HG03457 (cell line): Measurements from ENCODE around the gene ACR.

ENCODE experiments used
- ATAC-seq: cut with Tn5 transposase; IDR thresholded peaks from one replicate; pipeline ENCODE4 v1.9.1; 2021; ENCODE audit warnings: moderate number of reproducible peaks; ENCODE audit not compliant: unreplicated experiment

ACR gene

DNA sequence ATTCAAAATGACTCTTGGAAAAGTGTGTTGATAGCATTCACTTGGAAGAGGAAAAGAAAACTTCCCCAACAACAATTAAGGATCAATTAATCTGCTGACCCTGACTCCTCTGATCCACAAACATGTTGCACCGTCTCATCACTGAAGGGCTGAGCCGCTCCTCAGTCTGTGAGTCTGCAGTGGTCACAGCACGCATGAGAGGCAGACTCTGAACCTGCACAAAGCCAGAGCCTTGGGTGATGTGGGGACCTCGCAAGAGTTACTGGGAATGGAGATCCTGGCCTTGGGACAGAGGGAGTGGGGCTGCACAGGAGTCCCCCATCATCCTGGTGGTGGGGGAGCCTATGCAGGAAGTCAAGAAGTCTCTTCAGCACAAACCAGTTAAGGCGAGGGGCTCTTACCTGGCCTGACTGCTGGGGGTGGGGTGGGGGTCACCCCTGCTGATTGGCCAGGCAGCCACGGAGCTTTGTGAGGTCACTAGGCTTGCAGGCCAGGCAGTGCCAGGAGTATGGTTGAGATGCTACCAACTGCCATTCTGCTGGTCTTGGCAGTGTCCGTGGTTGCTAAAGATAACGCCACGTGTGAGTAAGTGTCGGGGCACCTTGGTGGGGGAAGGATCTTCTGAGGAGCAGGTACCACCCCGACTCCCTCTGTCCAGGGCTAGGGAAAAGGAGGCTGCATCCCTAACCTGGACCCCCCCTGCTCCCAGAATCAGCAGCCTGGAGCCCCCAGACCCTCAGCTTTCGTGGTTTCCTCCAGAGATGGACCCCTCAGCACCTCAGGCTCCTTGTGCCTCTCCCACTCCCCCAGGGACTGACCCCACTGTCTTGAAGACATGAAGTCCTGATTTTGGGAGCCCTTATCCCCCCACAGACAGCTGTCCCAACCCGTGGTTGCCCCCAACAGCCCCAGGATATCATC is at the start of gene ACR:
Gene ACR, plus strand, starts transcription at position 477 of the 921 bp plus-strand sequence. Its CDS starts 32 bp downstream, at position 509.
- no peak for ATAC-seq

DNA sequence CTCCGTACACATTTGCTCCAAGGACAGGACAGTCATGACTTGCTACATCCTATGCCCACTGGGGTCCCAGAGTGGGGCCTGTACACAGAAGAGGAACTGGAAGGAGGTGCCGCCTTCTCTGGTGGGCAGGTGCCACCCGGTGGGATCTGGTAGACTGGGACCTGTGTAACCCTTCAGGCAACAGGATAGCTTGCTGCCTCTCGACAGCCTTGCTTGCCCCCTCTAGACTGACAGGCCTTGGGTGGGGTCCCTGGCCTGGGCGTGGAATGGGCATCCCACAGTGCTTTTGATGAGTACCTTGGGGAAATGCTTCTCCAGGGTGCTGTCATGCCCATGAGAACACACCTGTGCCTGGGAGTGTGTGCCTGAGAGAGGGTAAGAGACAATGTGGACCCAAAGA is 49.6 kb upstream of the ACR start:
- ATAC-seq: no peak

DNA sequence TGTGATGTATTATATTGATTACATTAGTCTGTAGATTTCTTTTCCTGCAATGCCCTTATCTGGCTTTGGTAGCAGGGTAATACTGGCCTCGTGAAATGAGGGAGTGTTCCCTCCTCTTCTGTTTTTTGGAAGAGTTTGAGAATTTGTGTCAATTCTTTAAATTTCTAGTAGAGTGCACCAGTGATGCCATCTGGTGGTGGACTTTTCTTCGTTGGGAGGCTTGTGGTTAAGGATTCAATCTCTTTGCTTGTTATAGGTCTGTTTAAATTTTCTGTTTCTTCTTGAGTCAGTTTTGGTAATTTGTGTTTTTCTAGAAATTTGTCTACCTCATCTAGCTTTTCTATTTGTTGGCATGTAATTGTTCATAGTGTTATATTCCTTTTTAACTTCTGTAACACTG is 46.5 kb upstream of the ACR start:
- no peak for ATAC-seq

DNA sequence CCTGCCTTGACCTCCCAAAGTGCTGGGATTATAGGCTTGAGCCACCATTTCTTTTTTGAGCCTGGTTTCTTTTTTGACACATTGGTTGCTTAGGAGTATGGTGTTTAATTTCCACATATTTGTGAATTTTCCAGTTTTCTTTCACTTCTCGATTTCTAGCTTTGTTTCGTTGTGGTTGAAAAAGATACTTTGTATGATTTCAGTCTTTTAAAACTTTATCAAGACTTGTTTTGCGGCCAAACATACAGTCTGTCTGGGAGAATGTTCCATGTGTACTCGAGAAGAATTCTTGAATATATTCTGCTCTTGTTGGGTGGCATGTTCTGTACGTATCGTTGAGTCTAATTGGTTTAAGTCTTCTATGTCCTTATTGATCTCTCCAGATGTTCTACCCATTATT is 44.5 kb upstream of the ACR start:
- ATAC-seq: no peak

DNA sequence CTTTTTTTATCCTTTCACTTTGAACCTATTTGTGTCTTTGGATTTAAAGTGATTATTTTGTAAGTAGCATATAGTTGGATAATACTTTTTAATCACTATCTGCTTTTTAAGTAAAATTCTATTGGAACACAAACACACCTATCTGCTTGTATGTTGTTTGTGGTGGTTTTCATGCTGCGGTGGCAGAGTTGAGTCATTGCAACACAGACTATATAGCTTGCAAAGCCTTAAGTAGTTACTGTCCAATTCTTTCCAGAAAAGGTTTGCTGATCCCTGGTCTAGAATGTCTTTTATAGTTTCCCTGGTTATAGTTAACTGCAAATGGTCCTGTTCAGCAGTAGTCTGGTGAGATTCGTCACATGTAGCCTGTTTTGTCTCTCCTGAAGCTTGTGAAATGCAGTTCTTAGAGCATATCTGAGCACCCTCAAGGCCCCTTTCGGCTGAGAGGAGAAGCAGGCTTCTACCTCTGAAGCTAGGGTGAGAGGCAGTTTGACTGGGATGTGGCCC is 43.9 kb upstream of the ACR start:
- ATAC-seq: no peak

DNA sequence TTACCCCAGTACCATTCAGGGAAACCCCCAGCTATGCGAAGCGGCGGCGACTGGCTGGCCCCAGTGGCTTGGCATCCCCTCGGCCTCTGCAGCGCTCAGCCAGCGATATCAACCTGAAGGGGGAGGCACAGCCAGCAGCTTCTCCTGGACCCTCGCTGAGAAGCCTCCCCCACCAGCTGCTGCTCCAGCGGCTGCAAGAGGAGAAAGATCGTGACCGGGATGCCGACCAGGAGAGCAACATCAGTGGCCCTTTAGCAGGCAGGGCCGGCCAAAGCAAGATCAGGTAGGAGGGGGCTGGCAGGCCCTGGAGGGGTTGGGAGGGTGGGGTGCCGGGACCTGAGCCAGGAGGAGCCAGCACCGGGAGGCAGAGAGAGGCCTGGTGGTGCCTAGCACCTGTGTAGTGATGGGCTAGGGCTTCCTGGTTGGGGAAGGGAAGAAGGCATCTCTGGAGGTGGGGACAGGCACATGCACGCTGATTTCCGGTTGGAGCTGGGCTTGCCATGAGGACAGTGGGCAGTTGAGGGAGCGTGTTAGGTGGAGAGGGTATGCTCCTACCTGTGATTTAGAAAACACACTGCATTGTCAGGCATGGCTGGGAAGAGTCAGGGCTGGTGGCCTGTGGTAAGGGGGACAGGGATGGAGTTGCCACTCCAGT is 43.1 kb upstream of the ACR start:
- no peak for ATAC-seq

DNA sequence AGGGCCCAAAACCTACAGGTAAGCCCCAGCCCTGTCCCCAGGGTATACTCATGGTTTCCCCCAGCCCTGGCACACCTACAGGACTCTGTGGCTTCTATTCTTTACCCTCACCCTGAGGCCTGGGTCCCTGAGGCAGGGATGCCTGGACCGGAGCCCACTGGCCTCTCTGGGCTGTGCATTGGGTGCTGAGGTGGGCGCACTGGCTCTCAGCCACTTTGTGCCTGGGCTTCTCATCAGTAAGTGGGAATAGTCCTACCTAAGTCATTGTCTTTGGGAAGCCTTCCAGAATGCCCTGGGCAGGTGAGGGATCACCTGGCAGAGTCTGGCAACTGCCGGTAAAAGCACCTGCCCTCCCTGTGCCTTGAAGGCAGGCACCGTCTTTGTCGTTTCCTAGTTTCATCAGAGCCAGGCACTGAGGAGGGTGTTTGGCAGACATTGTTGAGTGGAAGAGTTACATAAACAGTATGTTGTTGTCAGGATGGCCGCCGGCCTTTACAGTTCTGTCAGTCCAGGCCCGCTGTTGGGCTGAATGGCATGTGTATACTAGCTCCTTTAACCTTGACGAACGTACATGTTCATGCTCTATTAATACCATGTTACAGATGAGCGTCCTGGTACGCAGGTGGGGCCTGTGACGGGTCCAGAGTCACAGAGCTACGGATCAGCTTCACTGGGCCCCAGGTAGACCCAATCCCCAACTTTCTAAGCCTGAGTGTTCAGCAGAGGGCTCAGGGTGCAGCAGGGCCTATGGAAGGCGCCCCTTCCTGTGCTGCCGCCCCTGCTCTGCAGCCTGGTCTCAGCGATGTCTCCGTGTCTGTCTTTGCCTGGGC is 42.4 kb upstream of the ACR start:
- no peak for ATAC-seq

DNA sequence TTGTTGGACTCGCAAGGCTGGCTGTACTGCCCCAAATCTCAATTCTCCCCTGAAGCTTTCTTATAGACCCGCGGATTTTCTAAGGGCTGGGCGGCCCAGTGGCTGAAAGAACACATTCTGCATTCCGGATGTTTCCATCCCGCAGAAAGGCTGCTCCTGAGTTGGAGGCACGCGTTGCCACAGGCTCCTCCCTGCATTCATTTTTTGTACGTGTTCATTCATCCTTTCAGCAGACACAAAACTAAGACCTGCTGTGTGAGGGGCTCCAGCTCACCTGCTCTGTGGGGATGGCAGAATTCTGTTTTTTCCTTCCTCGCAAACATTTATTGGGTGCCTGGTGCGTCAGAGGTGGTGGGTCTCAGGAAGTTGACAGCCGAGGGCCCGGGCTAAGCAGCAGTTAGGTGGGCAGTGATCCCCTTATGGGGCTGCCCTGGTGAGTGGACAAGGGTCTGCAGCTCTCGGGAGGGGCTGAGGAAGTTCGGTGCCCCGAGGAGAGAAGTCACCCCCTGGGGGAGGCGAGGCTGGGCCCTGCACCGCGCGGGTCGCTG is 41.7 kb upstream of the ACR start:
- ATAC-seq: no peak

DNA sequence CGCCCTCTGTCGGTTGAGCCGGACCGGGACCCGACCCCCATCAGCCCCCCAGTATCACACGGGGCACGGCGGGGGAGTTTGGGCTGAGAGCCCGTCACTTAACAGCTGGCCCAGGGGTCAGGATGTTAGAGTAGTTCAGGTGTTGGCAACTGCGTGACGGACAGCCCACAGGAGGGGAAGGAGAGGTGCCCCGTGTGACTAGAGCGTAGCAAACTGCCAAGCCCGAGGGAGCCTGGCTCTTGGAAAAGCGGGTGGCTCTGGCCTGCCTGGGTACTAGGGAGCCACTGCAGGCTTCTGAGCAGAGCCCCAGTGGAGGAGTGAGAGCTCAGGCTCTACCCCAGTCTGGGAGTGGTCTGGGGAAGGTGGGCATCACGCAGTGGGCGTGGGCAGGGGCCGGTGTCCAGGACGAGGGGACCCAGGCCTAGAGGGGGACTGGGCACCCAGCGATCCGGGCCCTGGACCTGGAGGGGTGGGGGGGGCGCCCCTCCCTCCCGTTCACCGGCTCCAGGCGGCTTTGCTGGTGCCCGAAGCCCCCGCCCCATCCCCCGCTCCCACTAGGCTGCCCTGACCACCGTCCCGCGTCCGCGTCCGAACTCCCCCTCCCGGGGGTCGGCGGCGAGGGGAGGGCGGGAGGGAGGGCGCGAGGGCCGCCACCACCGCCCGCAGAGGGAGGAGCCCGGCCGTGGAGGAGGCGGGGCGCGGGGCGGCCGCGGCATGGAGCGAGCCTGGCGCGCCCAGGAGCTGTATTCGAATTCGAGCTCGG is 41.0 kb upstream of the ACR start:
- ATAC-seq: no peak

DNA sequence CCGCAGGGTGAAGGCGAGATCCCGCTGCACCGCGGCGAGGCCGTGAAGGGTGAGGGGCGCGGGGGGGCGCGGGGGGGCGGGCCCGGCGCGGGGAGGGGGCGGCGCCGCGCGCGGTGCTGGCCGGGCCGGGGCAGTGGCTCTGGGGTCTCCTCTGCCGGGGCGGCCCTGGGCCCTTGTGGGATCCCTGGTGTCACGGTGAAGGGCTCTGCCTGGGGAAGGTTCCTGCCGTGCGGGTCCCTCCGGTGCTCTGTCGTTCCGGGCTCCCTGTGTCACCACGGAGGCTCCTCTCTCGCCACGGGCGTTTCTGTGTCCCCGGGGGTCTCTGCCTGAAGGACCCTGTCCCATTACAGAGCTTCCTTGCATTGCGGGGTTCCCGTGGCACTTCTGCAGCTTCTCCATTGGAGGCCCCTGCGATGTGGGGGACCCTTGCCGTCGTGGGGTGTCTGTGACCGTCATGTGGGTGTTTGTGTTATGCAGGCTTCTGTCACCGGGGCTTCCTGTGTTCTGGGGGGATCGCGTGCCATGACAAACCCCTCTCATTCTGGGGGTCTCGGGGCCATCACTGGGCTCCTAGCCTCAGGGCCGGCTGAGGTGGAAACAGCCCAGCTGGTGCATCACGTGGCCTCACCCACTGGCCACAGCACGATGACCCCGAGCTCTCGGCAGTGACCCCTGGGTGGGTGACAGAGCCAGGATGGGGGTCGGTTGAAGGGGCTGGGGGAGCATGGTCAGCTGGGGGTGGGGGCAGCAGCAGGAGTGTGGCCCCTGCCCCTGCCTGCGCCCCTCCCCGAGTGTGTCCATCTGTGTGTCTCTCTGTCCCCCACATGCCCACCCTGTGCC is 40.1 kb upstream of the ACR start:
- no peak for ATAC-seq

DNA sequence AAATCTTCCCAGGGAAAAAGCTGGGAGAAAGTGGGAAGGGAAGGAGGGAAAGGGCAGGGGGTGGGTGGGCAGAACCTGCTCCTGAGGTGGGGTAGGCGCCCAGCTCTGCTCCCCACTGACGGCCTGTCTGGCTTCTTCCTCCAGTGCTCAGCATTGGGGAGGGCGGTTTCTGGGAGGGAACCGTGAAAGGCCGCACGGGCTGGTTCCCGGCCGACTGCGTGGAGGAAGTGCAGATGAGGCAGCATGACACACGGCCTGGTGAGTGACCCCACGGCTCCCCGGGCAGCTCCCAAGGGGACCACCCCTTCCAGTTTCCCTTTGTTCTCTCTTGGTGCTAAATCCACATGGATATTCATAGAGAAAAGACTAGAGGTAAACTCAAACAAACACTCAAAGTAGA is 39.5 kb upstream of the ACR start:
- no peak for ATAC-seq

DNA sequence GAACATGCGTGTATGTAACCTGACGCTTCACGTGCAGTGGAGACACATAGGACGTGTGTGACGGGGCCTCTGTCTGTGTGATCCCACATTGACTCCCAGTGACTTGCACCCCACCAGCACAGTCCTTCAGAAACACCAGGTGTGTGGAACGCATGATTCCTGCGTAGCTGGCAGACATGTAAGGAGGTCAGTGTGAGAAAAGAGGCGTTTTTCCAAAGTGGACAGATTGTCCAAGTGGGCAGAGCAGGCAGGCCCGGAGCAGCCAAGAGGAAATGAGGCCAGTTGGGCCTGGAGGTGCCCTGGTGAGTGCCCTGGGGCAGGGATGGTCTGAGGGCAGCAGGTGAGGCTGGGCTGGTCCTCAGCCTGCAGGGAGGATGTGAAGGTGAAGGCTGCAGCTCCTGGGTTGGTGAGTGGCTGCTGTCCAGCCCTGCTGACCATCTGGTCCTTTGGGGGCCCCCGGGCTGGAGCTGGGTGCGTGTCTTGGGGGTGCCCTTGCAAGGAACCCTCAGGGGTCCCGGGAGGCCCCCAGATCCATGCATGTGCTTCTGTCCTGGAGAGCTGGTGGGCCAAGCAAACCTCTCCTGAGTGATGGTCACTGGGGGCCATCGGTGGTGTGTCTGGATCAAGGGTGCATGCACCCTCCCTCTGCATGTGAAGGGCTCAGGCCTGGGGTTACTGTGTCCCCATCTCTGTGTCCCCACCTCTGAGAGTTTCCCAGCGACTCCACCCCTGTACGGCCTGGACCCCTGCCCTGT is 38.8 kb upstream of the ACR start:
- ATAC-seq: no peak

DNA sequence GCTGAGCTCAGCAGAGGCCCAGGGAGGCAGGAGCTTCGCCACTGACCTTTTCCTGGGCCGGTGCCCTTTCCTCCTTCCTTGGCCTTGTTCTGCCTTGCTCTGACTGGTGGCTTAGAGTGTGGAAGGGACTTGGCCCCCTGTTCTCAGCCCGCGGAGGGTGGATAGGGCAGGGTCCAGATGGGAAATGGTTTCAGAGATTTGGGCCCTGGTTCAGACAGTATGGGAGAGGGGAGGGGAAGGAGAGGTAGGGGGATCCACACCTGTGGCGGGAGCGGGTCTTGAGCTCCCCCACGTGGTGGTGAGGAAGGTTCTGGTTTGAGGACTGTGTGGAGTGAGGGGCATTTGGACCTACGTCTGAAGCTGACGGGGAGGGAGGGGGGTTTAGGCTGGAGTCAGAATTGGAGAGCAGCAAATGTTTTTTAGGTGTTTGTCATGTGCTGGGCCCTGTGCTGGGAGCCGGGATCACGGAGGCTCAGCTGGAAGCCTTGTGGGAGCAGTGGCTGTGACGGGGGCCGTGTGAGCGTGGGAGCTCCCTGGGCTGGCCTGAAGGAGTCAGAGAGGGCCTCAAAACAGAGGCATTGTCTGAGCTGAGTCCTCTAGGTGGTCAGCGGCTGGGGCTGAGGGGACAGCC is 38.1 kb upstream of the ACR start:
- no peak for ATAC-seq

DNA sequence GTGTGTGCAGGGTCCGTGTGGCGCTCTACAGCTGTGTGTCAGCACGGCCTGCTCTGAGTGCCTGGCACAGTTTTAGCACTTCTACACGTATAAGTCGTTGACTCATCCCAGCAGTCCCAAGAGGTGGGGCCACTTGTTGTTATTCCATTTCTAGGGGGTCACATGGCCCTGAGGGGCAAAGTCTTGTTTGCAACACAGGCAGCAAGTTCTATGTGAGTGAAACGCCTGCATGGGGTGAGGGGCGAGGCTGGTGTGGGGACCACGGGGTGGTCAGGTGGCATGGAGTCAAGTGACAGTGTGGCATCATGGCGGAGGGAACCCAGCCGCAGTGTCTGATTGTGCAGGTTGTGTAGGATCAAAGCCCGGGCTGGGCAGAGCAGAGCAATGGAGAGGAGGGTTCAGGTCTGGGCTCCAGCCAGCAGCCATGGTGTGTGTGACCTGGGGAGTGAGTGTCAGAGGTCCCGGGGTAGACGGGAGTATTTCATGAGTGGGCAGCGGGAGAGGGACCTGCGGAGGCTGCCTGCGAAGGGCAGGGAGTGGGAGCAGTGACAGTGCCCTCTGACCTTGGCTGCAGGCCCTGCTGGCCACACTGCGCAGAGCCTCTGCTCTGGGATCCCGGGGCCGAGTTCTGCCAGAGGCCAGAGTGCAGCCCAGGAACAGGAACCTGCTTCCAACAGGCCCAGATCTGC is 37.5 kb upstream of the ACR start:
- ATAC-seq: no peak

DNA sequence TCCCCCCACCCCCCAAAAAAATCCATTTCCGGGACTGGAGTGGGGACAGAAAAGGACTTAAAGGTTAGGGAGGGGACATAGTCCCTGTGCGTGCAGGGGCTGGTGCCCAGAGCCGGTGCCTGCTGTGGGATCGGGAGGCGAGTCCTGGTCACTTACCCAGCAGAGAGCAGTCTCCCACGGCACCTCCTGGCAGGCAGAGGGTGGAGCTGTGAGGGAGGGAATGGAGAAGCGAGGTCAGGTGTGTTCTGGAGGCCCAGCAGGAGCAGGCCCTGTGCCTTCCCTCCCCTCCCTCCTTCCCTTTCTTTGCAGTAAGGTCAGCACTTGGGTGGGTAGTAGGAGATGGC is 37.0 kb upstream of the ACR start:
- ATAC-seq: no peak

DNA sequence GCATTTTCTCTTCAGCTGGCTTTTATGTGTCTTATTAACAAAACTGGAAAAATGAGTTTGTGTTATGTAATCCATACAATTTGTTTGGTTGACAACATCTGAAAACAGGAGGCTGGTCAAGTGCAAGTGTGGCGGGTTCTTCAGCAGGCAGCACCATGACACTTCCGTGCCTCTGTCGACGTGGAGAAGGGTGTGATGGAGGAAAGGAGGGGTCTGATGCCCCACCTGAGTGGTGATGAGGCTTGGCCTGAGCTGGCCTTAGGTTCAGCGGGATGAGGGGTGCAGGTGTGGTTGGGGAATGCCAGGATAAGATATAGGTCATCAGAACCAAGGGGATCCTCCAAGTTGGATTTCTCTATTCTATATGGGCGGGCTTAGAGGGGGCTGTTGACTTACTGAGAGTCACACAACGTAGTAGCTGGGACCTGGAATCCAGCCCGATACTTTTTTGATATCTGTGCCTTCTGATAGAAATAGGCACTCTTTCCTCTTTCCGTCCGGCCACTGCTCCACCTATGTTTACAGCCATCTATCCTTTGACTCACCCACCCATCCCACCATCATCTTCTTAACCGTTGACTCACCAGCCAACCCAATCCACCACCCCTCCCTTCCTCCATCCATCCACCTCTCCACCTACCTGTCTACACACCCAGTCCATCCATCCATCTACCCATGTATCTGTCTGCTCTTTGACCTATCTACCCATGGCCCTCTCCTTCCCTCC is 36.4 kb upstream of the ACR start:
- no peak for ATAC-seq

DNA sequence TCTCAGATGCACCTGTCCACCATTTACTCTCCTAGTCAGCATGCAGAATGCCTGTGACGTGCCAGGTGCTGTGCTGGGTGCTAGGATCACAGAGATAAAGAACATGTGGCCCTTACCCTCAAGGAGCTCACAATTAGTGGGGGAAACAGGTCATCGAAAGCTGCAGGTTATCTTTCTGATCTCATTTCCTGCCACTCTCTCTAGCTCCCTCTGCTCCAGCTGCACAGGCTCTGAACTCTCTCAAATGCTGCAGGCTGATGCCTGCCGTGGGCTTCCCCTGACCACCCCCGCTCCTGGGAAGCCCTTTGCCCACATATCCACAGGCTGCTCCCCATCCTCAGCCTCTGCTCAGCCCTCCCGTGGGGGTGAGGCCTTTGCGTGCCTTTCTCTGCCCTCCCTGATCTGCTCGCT is 35.7 kb upstream of the ACR start:
- no peak for ATAC-seq
